HG02798 (cell line): ENCODE data around the gene GABRG3.

ENCODE experiments used
- ATAC-seq: cut with Tn5 transposase; IDR thresholded peaks from one replicate; pipeline ENCODE4 v1.9.1; 2021; ENCODE audit warnings: mild to moderate bottlenecking; ENCODE audit not compliant: unreplicated experiment, poor library complexity

GABRG3 gene

DNA sequence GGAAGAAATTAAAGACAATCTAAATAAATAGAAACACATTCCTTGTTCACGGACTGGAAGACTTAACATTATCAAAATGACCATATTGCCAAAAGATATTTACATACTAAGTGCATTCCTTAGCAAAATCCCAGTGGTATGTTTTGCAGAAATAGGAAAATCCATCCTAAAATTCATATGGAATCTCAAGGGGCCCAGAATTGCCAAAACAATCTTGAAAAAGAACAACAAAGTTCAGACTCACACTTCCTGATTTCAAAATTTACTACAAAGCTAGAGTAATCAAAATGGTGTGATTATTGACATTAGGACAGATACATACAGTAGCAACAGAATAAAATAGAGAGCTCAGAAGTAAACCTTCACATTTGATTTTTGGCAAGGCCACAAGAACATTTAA, 612.7 kb downstream of the GABRG3 start:
- ATAC-seq, result no peak

DNA sequence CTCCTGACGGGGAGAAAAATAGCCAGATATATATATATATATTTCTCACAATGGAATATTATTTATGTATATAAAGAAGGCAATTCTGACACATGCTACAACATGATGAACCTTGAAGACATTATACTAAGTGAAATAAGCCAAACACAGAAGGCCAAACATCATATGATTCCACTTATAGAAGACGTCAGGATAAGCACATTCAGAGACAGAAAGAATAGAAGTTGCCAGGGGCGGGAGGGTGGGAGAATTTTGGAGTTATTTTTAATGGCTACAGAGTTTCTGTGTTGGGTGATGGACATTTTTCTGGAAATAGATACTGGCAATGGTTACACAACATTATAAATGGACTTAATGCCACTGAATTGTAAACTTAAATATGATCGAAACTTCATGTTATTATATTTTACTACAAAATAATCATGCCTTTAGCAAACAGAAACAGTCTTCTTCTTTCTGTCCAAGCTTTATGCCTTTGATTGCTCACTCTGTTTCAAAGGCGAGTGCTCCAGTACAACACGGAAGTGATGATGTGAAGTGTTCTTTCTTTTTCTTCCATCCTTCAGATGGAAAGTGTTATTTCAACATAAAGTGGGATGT, 614.2 kb downstream of the GABRG3 start:
- no peak for ATAC-seq

DNA sequence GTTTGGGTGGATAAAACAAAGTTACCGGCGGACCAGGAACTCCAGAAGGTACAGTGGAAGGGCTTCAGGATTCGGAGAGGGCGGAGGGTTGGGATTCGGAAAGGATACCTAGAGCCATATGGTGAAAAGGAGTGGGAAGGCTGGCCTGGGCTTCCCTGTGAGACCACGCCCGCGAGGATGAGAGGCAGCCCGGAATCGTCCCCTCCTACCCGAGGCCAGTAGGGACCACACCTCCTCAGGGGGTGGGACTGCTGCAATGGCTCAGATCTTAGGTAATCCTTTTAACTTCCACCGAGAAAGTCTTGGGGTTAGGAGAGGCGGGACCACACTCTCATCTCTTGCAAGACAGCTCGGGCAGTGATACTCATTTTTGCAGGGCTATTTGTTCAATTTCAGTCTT, 616.8 kb downstream of the GABRG3 start:
- ATAC-seq, result no peak

DNA sequence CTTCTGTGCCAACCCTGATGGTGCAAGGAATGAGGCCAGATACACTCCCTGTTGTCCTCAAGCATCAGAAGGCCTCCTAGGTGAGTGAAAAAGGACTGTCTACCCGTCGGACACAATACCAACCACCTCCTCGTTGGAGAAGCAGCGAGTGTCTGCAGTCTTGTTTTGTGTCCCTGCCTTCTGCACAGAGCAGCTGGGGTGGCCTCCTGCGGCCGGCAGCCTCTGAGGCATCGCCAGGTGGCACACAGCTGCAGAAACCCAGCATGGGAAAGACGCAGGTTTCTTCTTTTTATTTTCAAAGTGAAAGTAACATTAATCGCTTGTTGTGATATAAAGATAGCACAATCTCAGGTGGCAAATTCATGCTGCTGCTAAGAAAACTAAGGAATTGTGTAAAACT, 618.3 kb downstream of the GABRG3 start:
- ATAC-seq, result no peak

DNA sequence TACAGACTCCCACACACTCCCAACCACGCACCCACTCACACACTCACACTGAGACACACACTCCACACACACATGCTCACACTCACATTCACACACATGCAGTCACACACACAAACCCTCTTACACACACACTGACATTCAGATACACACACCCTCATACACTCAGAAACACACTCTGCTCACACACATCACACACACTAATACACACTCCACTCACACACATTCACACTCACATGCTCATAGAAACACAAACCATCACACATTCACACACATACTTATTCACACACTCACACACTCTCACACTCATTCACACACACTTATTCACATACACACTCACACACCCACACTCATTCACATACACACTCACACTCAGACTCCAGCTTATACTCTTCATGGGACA, 618.8 kb downstream of the GABRG3 start:
- ATAC-seq, result no peak
